Measurements from ENCODE around the gene ADORA1.

ADORA1 gene

DNA sequence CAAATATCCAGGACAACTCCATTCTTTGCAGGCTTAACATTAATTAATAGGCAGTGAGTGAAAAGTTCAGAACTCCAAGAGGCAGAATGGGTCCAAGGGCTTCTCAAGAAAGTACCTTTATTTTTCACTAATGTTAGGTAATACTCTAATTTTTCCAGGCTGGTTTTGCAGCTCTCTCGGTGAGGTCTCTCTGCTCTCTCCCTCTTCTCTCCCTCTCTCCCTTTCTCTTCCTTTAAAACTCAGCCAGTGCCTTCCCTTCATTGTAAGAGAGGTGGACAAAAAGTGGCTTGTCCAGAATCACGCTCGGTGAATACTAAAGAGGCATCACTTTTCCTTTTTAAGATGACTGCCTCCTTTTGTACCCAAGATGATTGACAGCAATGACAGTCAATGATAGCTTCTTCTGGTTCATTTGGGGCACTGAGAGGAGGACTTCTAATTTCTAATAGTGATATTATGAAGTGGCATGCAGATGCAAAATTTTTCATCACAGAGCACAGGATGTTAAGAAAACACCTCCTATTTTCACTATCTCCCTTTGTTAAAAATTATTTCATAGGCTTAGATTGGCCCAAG is 60.3 kb downstream of the ADORA1 start:
- TF ChIP-seq POLR2AphosphoS5 (IDR thresholded peaks at IDR 0.05; ENCODE audit: low read depth, low read length) = no peak
- FAIRE-seq = no peak
- DNase-seq (ENCODE audit: insufficient read length) = no peak

DNA sequence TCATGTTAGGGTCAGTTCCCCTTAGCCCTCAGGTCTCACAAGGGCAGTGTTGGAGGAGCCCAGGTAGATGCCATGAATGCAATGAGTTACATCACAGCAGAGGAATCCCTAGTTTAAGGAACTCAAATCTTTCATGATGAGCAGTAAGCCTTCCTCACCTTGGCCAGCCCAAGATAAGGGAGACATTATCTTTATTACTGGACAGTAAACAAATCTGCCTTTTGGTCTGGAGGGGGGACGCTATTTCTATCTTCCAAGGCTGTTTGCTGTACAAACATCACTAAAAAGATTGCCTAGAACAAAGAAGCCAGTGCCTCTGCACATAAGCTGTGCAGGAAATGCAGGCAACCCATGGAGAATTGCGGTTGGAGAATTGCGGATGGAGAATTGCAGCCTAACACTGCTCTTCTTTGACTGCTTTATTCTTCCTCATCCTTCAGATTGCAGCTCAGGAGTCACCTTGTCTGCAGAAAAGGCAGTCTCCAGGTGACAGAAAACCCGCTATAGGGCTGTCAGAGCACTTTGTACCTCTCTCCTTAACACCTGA is 61.2 kb downstream of the ADORA1 start:
- TF ChIP-seq POLR2A (IDR thresholded peaks at IDR 0.05; ENCODE audit: low read depth, low read length) (no peak), POLR2AphosphoS5 (IDR thresholded peaks at IDR 0.05; ENCODE audit: low read depth, low read length) (no peak), TAF1 (IDR thresholded peaks at IDR 0.05; ENCODE audit: borderline replicate concordance, low read depth, low read length) (no peak)
- FAIRE-seq = no peak

DNA sequence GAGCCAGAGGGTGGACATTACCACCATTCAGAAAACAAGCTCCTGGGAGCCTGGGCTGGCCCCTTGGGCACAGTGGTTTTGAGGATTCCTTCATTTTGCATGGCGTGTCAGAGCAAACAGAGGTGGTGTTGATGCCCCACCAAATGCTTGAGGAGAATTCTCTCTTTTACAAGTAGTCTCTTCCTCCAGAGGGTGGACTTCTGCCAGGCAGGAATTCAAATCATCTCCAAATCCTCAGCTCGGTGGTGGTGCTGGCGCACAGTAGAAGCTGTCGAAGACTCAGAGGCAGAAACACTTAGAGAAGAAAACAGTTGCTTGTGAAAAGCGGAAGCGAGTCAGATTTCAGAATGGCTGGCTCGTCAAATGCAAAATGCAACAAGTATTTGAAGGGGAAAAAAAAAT is 62.4 kb downstream of the ADORA1 start:
- DNase-seq (ENCODE audit: insufficient read length) (no peak), FAIRE-seq (no peak)
- TF ChIP-seq POLR2A (IDR thresholded peaks at IDR 0.05; ENCODE audit: low read depth, low read length) = no peak
- TF ChIP-seq POLR2AphosphoS5 (IDR thresholded peaks at IDR 0.05; ENCODE audit: low read depth, low read length) = no peak
- TF ChIP-seq TAF1 (IDR thresholded peaks at IDR 0.05; ENCODE audit: borderline replicate concordance, low read depth, low read length) = no peak

More for the DNA sequence above, 61.2 kb downstream of the ADORA1 start:
- DNase-seq (ENCODE audit: insufficient read length) = no peak

DNA sequence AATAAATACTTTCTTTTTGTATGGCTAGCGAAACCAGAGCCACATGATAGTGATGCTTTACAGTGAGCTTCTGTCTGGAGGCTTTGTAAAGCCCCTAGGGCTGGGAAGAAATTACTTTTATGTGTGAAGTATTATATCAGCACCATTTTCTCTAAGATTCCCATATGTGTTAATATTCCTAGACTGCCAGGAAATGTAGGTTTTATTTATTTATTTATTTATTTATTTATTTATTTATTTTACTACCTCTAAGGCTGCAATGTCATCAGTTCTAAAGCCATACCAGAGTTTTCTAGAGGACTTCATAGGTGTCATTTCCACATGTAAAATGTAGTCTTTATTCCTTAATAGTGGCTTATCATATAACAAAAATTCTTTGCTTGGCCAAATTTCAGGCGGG is 63.4 kb downstream of the ADORA1 start:
- FAIRE-seq (no peak), DNase-seq (ENCODE audit: insufficient read length) (no peak)
- no peak for TF ChIP-seq POLR2A (IDR thresholded peaks at IDR 0.05; ENCODE audit: low read depth, low read length)
- no peak for TF ChIP-seq POLR2AphosphoS5 (IDR thresholded peaks at IDR 0.05; ENCODE audit: low read depth, low read length)
- TF ChIP-seq TAF1 (IDR thresholded peaks at IDR 0.05; ENCODE audit: borderline replicate concordance, low read depth, low read length) = no peak

DNA sequence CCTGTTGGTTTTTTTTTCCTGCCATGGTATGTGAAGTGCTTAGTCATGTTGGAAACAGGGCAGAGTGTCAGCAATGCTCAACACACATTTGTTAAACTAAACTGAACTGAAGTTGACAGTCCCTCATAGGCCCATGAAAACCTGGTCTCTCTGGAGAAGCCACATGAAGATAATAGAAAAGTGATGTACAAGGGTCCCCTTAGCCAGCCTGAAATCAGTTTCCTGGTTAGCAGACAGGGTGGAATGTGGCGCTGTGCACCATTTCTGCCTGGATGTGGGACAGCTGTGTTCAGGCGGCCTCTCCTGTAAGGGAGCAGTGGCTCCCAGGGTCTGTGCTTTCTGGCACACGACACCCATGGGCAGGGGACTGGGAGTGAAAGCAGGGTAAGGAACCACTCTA is 68.8 kb downstream of the ADORA1 start:
- FAIRE-seq (no peak), DNase-seq (ENCODE audit: insufficient read length) (no peak)
- no peak for TF ChIP-seq TAF1 (IDR thresholded peaks at IDR 0.05; ENCODE audit: borderline replicate concordance, low read depth, low read length)
- TF ChIP-seq POLR2AphosphoS5 (IDR thresholded peaks at IDR 0.05; ENCODE audit: low read depth, low read length) = no peak
- no peak for TF ChIP-seq POLR2A (IDR thresholded peaks at IDR 0.05; ENCODE audit: low read depth, low read length)

DNA sequence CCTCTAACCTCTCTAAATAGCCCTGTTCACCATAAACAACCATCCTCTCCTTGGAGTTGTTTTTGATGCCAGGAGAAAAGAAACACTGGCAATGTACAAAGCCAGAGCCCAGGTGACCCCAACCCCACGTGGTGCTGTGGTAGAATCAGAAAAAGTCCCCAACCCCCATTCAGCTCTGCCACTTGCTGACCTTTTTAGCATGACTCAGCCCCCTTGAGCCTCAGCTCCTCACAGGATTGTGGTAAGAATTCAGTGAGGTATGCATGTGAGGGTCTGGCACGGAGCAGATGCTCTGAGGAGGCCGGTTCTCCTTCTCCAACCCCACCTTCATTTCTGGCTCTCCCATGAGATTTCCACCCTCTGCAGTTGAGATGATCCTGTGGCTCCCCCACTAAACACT is 70.1 kb downstream of the ADORA1 start:
- FAIRE-seq = no peak
- TF ChIP-seq POLR2A (IDR thresholded peaks at IDR 0.05; ENCODE audit: low read depth, low read length) (no peak), TAF1 (IDR thresholded peaks at IDR 0.05; ENCODE audit: borderline replicate concordance, low read depth, low read length) (no peak), POLR2AphosphoS5 (IDR thresholded peaks at IDR 0.05; ENCODE audit: low read depth, low read length) (no peak)
- no peak for DNase-seq (ENCODE audit: insufficient read length)

DNA sequence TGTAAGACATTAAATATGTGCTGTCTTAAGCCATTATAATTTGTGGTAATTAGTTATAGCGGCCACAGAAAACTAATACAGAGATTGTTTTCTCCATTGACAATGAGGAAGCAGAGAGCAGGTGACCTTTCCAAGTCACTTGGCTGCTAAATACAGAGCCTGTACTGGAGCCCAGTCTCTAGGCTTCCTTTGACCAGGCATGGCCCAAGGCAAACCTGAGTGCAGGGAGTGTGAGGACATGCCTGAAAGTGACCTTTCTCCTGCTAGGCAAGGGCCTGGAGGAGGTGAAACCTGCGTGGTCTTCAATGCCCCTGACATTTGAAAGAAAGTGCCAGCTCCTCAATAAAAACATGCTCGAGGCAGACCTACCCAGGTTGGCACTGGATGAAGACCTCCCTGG is 71.5 kb downstream of the ADORA1 start:
- DNase-seq (ENCODE audit: insufficient read length) (no peak), FAIRE-seq (no peak)
- no peak for TF ChIP-seq POLR2AphosphoS5 (IDR thresholded peaks at IDR 0.05; ENCODE audit: low read depth, low read length)
- no peak for TF ChIP-seq POLR2A (IDR thresholded peaks at IDR 0.05; ENCODE audit: low read depth, low read length)
- TF ChIP-seq TAF1 (IDR thresholded peaks at IDR 0.05; ENCODE audit: borderline replicate concordance, low read depth, low read length) = no peak

DNA sequence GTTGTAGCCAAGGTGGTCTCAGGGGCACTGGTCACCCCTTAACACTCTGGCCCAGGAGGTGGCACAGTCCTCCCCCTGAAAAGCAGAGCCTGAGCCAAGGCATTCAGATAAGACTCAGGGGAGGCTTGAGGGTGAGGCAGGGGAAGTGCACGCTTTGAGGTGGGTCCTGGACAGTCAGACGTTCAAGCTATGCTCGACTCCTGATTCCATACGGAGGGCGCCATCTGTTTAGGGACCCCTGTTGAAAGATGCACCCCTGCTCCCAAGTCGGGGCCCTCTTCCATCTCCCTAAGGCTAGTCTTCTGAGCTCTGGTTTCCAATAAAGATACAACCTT is 71.9 kb downstream of the ADORA1 start:
- TF ChIP-seq POLR2AphosphoS5 (IDR thresholded peaks at IDR 0.05; ENCODE audit: low read depth, low read length) (no peak), TAF1 (IDR thresholded peaks at IDR 0.05; ENCODE audit: borderline replicate concordance, low read depth, low read length) (no peak), POLR2A (IDR thresholded peaks at IDR 0.05; ENCODE audit: low read depth, low read length) (no peak)
- DNase-seq (ENCODE audit: insufficient read length) (no peak), FAIRE-seq (no peak)

DNA sequence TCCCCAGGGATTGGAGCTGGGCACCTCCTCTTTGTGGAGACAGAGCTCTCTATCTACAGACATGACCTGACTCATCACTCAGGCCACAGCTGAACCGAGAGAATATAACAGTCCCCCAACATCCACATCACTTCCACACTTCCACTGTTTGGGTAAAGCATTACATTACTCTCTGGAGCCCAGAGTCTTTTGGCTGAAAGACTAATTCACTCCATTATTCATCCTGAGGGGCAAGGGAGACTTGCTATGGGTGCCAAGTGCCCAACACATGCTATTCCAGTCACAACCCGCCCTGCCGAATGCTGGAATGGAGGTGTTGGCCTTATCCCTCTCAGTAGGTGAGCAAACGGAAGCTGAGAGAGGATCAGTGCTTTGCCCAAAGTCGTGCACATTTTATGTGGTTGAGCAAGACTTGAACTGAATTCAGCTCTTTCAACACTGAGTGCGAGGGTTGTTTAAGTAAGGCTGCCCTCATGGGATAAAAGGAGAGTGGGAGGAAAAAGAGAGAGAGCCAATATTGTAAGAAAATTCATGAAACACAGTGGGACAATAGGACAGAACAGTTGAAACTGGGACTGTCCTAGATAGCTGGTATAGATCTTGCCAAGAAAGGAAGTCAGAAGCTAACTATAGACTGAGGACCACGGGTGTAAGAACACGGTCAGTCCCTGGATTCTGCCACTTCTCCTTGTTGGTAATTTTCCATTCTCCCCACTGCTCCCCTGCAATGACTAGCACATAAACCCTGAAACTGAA is 72.5 kb downstream of the ADORA1 start:
- no peak for FAIRE-seq
- DNase-seq (ENCODE audit: insufficient read length) = no peak
- TF ChIP-seq TAF1 (IDR thresholded peaks at IDR 0.05; ENCODE audit: borderline replicate concordance, low read depth, low read length) = no peak
- no peak for TF ChIP-seq POLR2A (IDR thresholded peaks at IDR 0.05; ENCODE audit: low read depth, low read length)
- TF ChIP-seq POLR2AphosphoS5 (IDR thresholded peaks at IDR 0.05; ENCODE audit: low read depth, low read length) = no peak

DNA sequence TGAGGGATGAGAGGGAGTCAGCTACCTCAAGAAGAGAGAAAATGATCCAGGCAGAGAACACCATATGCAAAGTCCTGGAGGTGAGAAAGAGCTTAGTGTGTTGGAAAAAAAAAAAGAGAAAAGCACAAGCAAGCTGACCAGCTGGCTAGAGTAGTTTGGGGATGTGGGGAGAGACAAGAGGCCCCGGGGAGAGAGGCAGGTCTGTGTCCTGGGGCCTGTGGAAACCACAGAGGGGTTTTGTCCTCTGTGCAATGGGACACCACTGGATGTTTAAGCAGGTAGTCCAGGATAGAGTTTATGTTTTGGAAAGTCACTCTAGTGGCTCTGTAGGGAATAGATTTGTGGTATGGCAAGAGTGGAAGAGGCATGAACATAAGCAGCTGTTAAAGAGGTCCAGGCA is 73.4 kb downstream of the ADORA1 start:
- TF ChIP-seq POLR2A (IDR thresholded peaks at IDR 0.05; ENCODE audit: low read depth, low read length) = no peak
- TF ChIP-seq POLR2AphosphoS5 (IDR thresholded peaks at IDR 0.05; ENCODE audit: low read depth, low read length) = no peak
- TF ChIP-seq TAF1 (IDR thresholded peaks at IDR 0.05; ENCODE audit: borderline replicate concordance, low read depth, low read length) = no peak
- no peak for FAIRE-seq
- no peak for DNase-seq (ENCODE audit: insufficient read length)

DNA sequence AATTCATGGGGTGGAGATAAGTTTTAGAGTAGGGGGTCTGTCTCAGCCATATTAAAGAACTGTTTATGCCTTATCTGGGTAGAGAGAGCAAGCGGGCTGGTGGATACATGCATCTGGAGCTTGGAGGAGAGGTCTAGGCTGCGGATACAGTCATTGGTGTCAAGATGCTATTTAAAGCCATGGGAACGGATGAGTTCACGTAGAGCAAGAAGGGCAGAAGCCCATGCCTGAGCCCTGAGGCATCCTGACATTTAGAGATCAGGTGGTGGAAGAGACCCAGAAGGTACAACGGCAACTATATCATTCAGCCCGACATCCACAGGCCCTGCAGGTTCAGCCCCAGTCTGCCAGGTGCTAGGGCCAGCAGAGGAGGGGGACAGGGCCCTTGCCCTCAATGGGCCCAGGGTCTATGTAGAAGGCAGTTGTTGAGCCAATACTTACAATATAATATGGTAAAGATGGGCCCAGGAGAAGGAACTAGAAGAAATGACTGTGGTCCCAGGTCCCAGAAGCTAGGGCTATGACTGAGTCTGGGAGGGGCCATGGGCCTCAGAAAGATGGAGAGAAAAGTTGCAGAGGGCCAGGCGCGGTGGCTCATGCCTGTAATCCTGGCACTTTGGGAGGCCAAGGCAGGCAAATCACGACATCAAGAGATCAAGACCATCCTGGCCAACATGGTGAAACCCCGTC is 74.1 kb downstream of the ADORA1 start:
- FAIRE-seq (no peak), DNase-seq (ENCODE audit: insufficient read length) (no peak)
- TF ChIP-seq POLR2AphosphoS5 (IDR thresholded peaks at IDR 0.05; ENCODE audit: low read depth, low read length) (no peak), TAF1 (IDR thresholded peaks at IDR 0.05; ENCODE audit: borderline replicate concordance, low read depth, low read length) (no peak), POLR2A (IDR thresholded peaks at IDR 0.05; ENCODE audit: low read depth, low read length) (no peak)
